Sigmoid colon (tissue), 7 donors: ENCODE results near the gene INPP5E. TPM values are rescaled to one million over a fixed set of nuclear protein-coding genes. Genes with fewer than 3 reads are reported as not detected.

Experiments used
- DNase-seq: peaks from one replicate; pipeline ENCODE4 v3.0.0-alpha.2; 2019
- H3K27ac ChIP-seq, 4 donors: fragments of 200-600 bp; sonication (generic); one replicate each; pipeline ENCODE4 v1.5.1; 2016 to 2019; ENCODE audit warnings: mild to moderate bottlenecking in 1 of 4
- H3K27me3 ChIP-seq, 3 donors: fragments of 200-600 bp; sonication (generic); one replicate each; pipeline ENCODE4 v1.5.1; 2019; ENCODE audit warnings: mild to moderate bottlenecking in 1 of 3
- H3K36me3 ChIP-seq, 4 donors: fragments of 200-600 bp; sonication (generic); one replicate each; pipeline ENCODE4 v1.5.1; 2016 to 2019
- H3K4me1 ChIP-seq, 4 donors: fragments of 200-600 bp; sonication (generic); one replicate each; pipeline ENCODE4 v1.5.1; 2017 to 2019
- H3K4me3 ChIP-seq, 4 donors: fragments of 200-600 bp; sonication (generic); one replicate each; pipeline ENCODE4 v1.5.1; 2017 to 2019; ENCODE audit warnings: mild to moderate bottlenecking in 2 of 4, moderate library complexity in 1 of 4
- H3K9me3 ChIP-seq, 4 donors: fragments of 200-600 bp in 3 of 4; sonication (generic) in 3 of 4; one replicate each; pipeline versions ENCODE4 v1.5.1 to v1.6.1; 2013 to 2019
- EP300 ChIP-seq, 4 donors: sonication (generic); formaldehyde crosslinking; IDR thresholded peaks; one replicate each; pipeline ENCODE4 v1.6.1; 2017; ENCODE audit warnings: antibody characterized with exemption in 4 of 4
- POLR2A ChIP-seq, 2 donors: fragments of 450-650 bp; IDR thresholded peaks; one replicate each; pipeline ENCODE4 v1.6.1; 2016; ENCODE audit warnings: antibody characterized with exemption in 2 of 2, mild to moderate bottlenecking in 2 of 2, moderate library complexity in 2 of 2
- POLR2AphosphoS5 ChIP-seq, 4 donors: sonication (generic); formaldehyde crosslinking; IDR thresholded peaks; one replicate each; pipeline ENCODE4 v1.6.1; 2017; ENCODE audit warnings: antibody characterized with exemption in 4 of 4
- WGBS, 2 donors: extraction: QIAGEN DNeasy Blood & Tissue Kit; methylation state at CpG; one replicate each; pipeline ENCODE4 v1.1.7; 2013; 5-methylcytosine and 5-hydroxymethylcytosine counted together
- intact Hi-C: fragments of 100-400 bp; cut with DNase I; formaldehyde crosslinking; loops from one replicate; pipeline ENCODE4 v1.15.1; 2023
- polyA plus RNA-seq, 3 donors: library from polyadenylated mRNA; stranded (reverse); fragments of 200-250 nt; gene quantifications; one replicate each; pipeline ENCODE4 v1.2.3, GENCODE V29; 2013
- total RNA-seq, 4 donors: library from RNA; depleted of rRNA; stranded (reverse); fragments of >200 nt; gene quantifications; one replicate each; pipeline ENCODE4 v1.1.0, GENCODE V29; 2016
- TF ChIP-seq, protein P1 (sequence below), 4 experiments: fragments of 450-650 bp in 3 of 4; fragments of 200-600 bp in 1 of 4; IDR thresholded peaks; one replicate each; pipeline ENCODE4 v1.5.1; 2016 to 2019; ENCODE audit warnings: antibody characterized with exemption in 4 of 4, mild to moderate bottlenecking in 3 of 4, moderate library complexity in 2 of 4
- donor health status: healthy with polysubstance abuse.
- donor health status: Bipolar disorder and iron deficiency.
- donor health status: healthy.

The INPP5E gene
- total and polyA plus RNA-seq, 7 donors: 1.8 to 12.2 (median 5.6) TPM

DNA sequence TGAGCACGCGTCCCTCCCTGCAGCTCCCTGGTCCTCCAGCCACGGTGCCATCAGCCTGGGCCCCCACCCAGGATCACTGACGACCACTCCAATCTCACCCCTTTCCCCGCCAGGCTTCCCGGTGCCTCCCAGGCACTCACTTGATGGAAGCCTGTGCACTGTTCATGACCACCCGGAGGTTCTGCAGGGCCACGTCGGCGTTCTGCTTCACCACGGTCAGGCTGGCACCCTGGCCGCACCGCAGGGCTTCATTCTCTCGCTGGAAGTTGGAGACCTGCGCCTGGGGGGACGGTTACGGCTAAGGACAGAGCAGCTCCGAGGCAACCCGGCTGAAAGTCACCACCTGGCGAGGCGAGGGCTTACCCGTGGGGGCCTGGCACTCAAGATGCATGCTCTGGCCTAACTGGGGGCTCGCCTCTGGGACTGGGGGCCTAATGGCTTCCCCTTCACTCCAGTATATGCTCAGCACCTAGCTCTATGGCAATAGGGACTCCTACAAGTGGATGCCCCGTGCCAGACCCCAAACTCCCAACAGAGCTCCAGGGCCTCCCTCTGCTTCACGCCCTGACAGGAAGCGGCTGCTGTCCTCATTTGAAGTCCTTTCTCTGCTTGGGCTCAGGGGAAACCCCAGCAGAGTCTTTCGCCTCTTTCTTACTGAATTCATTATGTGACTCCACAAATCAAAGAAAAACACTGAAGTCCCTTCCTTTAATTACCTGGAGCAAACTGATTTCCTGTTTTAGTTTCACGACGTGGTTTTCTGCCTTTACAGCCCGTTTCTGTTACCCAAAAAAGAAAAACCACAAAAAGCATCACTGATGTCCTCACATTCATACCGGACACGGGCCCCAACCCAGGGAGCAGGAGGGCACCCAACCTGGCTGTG lies 35.5 kb downstream of the INPP5E start:
- no peak overlapping the region for H3K27ac ChIP-seq
- H3K36me3 ChIP-seq: peaks cover 4 to 54% (median 28%) of the 10 kb centered on the region in 4 donors
- H3K27me3 ChIP-seq: no peaks in the 10 kb centered on the region
- no peak for TF ChIP-seq POLR2A (IDR thresholded peaks at IDR 0.05)
- no peak for TF ChIP-seq EP300 (IDR thresholded peaks at IDR 0.05)
- no peak for TF ChIP-seq POLR2AphosphoS5 (IDR thresholded peaks at IDR 0.05)
- TF ChIP-seq, protein P1, sequence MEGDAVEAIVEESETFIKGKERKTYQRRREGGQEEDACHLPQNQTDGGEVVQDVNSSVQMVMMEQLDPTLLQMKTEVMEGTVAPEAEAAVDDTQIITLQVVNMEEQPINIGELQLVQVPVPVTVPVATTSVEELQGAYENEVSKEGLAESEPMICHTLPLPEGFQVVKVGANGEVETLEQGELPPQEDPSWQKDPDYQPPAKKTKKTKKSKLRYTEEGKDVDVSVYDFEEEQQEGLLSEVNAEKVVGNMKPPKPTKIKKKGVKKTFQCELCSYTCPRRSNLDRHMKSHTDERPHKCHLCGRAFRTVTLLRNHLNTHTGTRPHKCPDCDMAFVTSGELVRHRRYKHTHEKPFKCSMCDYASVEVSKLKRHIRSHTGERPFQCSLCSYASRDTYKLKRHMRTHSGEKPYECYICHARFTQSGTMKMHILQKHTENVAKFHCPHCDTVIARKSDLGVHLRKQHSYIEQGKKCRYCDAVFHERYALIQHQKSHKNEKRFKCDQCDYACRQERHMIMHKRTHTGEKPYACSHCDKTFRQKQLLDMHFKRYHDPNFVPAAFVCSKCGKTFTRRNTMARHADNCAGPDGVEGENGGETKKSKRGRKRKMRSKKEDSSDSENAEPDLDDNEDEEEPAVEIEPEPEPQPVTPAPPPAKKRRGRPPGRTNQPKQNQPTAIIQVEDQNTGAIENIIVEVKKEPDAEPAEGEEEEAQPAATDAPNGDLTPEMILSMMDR (IDR thresholded peaks at IDR 0.05): no peak
- intact Hi-C loops: no loop called here
- WGBS, 2 donors: 77 to 87% methylated on average over 32 of the region's 32 CpGs
- H3K4me3 ChIP-seq: no peak overlapping the region
- no peak for DNase-seq
- peaks cover 0 to 24% (median 14%) of the 10 kb centered on the region in 4 donors for H3K4me1 ChIP-seq
- H3K9me3 ChIP-seq: no peaks in the 10 kb centered on the region

DNA sequence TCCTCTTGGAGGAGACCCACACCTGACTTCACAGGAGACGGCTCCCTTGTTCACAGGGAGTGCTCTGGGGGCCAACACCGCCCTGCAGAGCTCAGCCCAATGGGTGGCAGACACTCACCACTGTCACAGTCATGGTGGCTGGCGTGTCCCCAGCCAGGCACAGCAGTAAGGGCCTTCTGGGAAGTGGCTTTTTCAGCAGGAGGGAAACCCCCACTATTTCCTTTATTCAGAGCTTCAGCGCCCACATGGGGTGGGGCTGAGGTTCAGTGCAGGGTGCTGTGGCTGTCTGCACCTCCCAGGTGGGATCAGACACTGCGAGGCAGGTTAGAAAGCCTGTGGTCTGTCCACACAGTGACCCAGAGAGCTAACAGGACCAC lies 36.1 kb downstream of the INPP5E start:
- H3K36me3 ChIP-seq: peaks cover 4 to 54% (median 28%) of the 10 kb centered on the region in 4 donors
- no peak overlapping the region for H3K4me3 ChIP-seq
- no peak overlapping the region for H3K27ac ChIP-seq
- WGBS, 2 donors: 55 to 89% methylated on average over 5 of the region's 5 CpGs
- no peak for DNase-seq
- no peaks in the 10 kb centered on the region for H3K9me3 ChIP-seq
- no peaks in the 10 kb centered on the region for H3K27me3 ChIP-seq
- no peak for TF ChIP-seq EP300 (IDR thresholded peaks at IDR 0.05)
- no peak for TF ChIP-seq POLR2A (IDR thresholded peaks at IDR 0.05)
- TF ChIP-seq POLR2AphosphoS5 (IDR thresholded peaks at IDR 0.05): no peak
- TF ChIP-seq, protein P1 (IDR thresholded peaks at IDR 0.05): no peak
- H3K4me1 ChIP-seq: peaks cover 0 to 24% (median 18%) of the 10 kb centered on the region in 4 donors
- intact Hi-C loops: no loop called here

DNA sequence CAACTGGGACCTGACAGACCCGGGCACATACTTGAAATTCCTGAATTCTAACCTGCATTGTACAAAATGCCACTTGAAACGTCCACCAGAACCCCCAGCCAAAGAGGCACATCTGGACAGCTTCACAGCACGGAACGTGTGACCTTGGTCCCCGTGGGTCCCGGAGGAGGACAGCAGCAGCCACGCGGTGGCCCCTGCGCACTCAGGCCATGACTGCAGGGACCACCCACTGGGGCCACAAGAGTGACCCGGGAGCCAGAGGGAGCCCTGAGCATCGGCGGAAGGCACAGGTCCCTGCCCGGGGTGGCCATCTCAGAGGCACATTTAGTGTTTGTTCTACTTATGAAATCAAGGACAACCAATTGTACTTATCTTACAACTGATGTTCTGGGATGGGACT lies 37.6 kb downstream of the INPP5E start:
- Histone ChIP-seq H3K4me1 (peaks cover 0 to 29% (median 21%) of the 10 kb centered on the region in 4 donors), H3K27me3 (no peaks in the 10 kb centered on the region), H3K36me3 (peaks cover 4 to 56% (median 29%) of the 10 kb centered on the region in 4 donors), H3K9me3 (no peaks in the 10 kb centered on the region), H3K4me3 (no peak overlapping the region), H3K27ac (no peak overlapping the region)
- 86 to 88% methylated on average over 13 of the region's 13 CpGs for WGBS, 2 donors
- no peak for DNase-seq
- TF ChIP-seq POLR2A (IDR thresholded peaks at IDR 0.05) (no peak), EP300 (IDR thresholded peaks at IDR 0.05) (no peak), POLR2AphosphoS5 (IDR thresholded peaks at IDR 0.05) (no peak)
- TF ChIP-seq, protein P1 (IDR thresholded peaks at IDR 0.05): no peak
- intact Hi-C loops: no loop called here

DNA sequence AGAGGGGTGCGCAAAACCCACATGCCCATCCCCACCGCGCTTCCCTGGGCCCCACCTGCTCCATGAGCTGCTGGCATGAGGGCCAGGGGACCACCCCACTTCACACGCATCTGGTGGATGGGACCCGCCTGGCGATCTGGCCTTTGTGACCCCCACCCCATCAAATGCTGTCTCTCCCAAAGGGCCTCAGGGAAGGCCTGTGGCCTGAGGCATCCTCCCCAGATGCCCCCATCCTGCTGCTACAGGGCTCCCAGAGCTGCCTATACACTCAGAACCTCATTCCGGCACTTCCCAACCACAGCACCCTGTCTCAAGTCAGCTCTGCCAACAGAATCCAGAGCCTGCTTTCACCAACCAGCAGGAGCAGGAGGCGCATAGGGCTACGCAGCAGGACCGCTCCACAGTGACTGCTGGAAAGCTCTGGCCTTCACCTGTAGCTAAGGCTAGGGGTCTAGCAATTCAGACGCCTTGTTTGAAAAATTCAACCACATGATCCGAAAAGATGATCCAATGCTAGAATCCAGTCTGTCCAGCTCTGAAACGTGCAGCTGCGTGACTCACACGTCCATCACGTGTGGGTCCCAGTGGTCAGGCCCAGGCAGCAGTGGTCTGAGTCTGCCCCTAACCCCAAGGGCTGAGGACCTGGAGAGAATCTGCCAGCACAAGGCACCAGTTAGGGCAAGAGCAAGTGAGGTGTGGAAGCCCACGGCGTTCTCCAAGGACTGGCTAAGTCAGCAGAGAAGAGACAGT lies 38.3 kb downstream of the INPP5E start:
- TF ChIP-seq, protein P1 (IDR thresholded peaks at IDR 0.05): no peak
- no peak for TF ChIP-seq POLR2AphosphoS5 (IDR thresholded peaks at IDR 0.05)
- TF ChIP-seq EP300 (IDR thresholded peaks at IDR 0.05): no peak
- TF ChIP-seq POLR2A (IDR thresholded peaks at IDR 0.05): no peak
- H3K4me3 ChIP-seq: no peak overlapping the region
- no peak for DNase-seq
- intact Hi-C loops: no loop called here
- no peaks in the 10 kb centered on the region for H3K27me3 ChIP-seq
- H3K36me3 ChIP-seq: peaks cover 6 to 56% (median 26%) of the 10 kb centered on the region in 4 donors
- WGBS, 2 donors: 93 to 94% methylated on average over 18 of the region's 18 CpGs
- H3K27ac ChIP-seq: no peak overlapping the region
- no peaks in the 10 kb centered on the region for H3K9me3 ChIP-seq
- H3K4me1 ChIP-seq: peaks cover 0 to 29% (median 21%) of the 10 kb centered on the region in 4 donors
